Fibroblast of lung (primary cell): ENCODE measurements around the gene CACNB2. TPM values are rescaled to one million over a fixed set of nuclear protein-coding genes. Genes with fewer than 3 reads are reported as not detected.

Source experiments
- DNase-seq, 2 donors: peaks; one replicate each; pipeline versions ENCODE4 v3.0.0 to v3.0.0-alpha.2; 2010; ENCODE audit warnings: low read depth in 2 of 2
- H2AFZ ChIP-seq: 2 replicates; pipeline ENCODE4 v1.5.1; 2012; ENCODE audit warnings: low read length, control low read depth, inconsistent platforms
- H3K27ac ChIP-seq: 2 replicates; pipeline ENCODE4 v1.5.1; 2011; ENCODE audit warnings: low read length, control low read depth; ENCODE audit not compliant: insufficient read depth
- H3K27me3 ChIP-seq: 2 replicates; pipeline ENCODE4 v1.5.1; 2011; ENCODE audit warnings: mild to moderate bottlenecking, low read length; ENCODE audit not compliant: control insufficient read depth, insufficient read depth
- H3K36me3 ChIP-seq: 2 replicates; pipeline ENCODE4 v1.5.1; 2011; ENCODE audit warnings: low read length; ENCODE audit not compliant: control insufficient read depth, insufficient read depth
- H3K4me1 ChIP-seq: 2 replicates; pipeline ENCODE4 v1.5.1; 2011; ENCODE audit warnings: low read length; ENCODE audit not compliant: control insufficient read depth, insufficient read depth; ENCODE audit errors: extremely low read depth
- H3K4me2 ChIP-seq: 2 replicates; pipeline ENCODE4 v1.5.1; 2011; ENCODE audit warnings: low read length, control low read depth; ENCODE audit not compliant: insufficient read depth; ENCODE audit errors: extremely low read depth
- H3K4me3 ChIP-seq, 4 experiments: fragments of 200-600 bp in 1 of 4; sonication (generic) in 1 of 4; replicated peaks in 1 of 4; 2 replicates each; pipeline ENCODE4 v1.5.1; 2011 to 2016; ENCODE audit warnings: low read length in 4 of 4, low read depth in 3 of 4, mild to moderate bottlenecking in 3 of 4, control low read depth in 2 of 4, inconsistent platforms in 1 of 4, mixed read lengths in 1 of 4; ENCODE audit not compliant: insufficient read depth in 1 of 4; ENCODE audit errors: control extremely low read depth in 1 of 4
- H3K79me2 ChIP-seq: 2 replicates; pipeline ENCODE4 v1.5.1; 2012; ENCODE audit warnings: mild to moderate bottlenecking, low read length, inconsistent platforms; ENCODE audit not compliant: control insufficient read depth, insufficient read depth
- H3K9ac ChIP-seq: 2 replicates; pipeline ENCODE4 v1.5.1; 2011; ENCODE audit warnings: mild to moderate bottlenecking, low read length, control low read depth; ENCODE audit not compliant: insufficient read depth
- H3K9me3 ChIP-seq: 2 replicates; pipeline ENCODE4 v1.5.1; 2012; ENCODE audit warnings: low read depth, low read length; ENCODE audit not compliant: control insufficient read depth, insufficient read depth
- H4K20me1 ChIP-seq: 2 replicates; pipeline ENCODE4 v1.5.1; 2011; ENCODE audit warnings: low read length; ENCODE audit not compliant: control insufficient read depth, insufficient read depth; ENCODE audit errors: extremely low read depth
- CTCF ChIP-seq, 2 donors: IDR thresholded peaks in 1 of 2; conservative IDR thresholded peaks in 1 of 2; 1 replicate in 1 of 2; 2 replicates in 1 of 2; pipeline ENCODE4 v1.5.1; 2011 to 2012; ENCODE audit warnings: low read length in 2 of 2, control low read depth in 1 of 2, inconsistent platforms in 1 of 2, low read depth in 1 of 2, mild to moderate bottlenecking in 1 of 2
- EZH2 ChIP-seq: IDR thresholded peaks from 2 replicates; pipeline ENCODE4 v1.5.1; 2012; ENCODE audit warnings: low read length, control low read depth, mild to moderate bottlenecking; ENCODE audit errors: missing control alignments
- polyA plus RNA-seq, 2 donors: library from polyadenylated mRNA; depleted of rRNA in 1 of 2; stranded (reverse) in 1 of 2; unstranded in 1 of 2; fragments of >200 nt; gene quantifications; 2 replicates each; pipeline ENCODE4 v1.2.1, GENCODE V29; 2011 to 2012; ENCODE audit warnings: missing spikeins in 1 of 2
- total RNA-seq: library from RNA; depleted of rRNA; stranded (reverse); fragments of >200 nt; gene quantifications from 2 replicates; pipeline ENCODE4 v1.2.1, GENCODE V29; 2014

Gene CACNB2
- total and polyA plus RNA-seq, 2 donors (not counting 1 experiment from before 2014, with no cell fraction given) = 0.66 to 0.70 TPM

GRCh38 chr10:18319628-18320027 lies 179.4 kb downstream of the CACNB2 start:
- no peaks in the 10 kb centered on the region for H3K79me2 ChIP-seq
- no peak overlapping the region for H2AFZ ChIP-seq
- TF ChIP-seq CTCF (conservative IDR thresholded peaks at IDR 0.05 in 1 of 2, IDR thresholded peaks at IDR 0.05 in 1 of 2; ENCODE audit: low read depth in 1 of 2, low read length in 2 of 2) = no peak
- TF ChIP-seq EZH2 = no peak
- no peak overlapping the region for H3K4me3 ChIP-seq
- H3K27me3 ChIP-seq = no peaks in the 10 kb centered on the region
- H3K4me2 ChIP-seq = no peak overlapping the region
- H3K4me1 ChIP-seq = no peaks in the 10 kb centered on the region
- no peak for DNase-seq
- no peaks in the 10 kb centered on the region for H3K36me3 ChIP-seq
- H3K27ac ChIP-seq = no peak overlapping the region
- no peaks in the 10 kb centered on the region for H3K9me3 ChIP-seq
- no peaks in the 10 kb centered on the region for H4K20me1 ChIP-seq
- H3K9ac ChIP-seq = no peak overlapping the region

GRCh38 chr10:18321371-18321770 lies 181.1 kb downstream of the CACNB2 start:
- Histone ChIP-seq H3K36me3 (no peaks in the 10 kb centered on the region), H3K4me3 (no peak overlapping the region), H4K20me1 (no peaks in the 10 kb centered on the region), H2AFZ (no peak overlapping the region), H3K27ac (no peak overlapping the region), H3K4me2 (no peak overlapping the region), H3K79me2 (no peaks in the 10 kb centered on the region), H3K9me3 (no peaks in the 10 kb centered on the region), H3K4me1 (no peaks in the 10 kb centered on the region), H3K9ac (no peak overlapping the region), H3K27me3 (no peaks in the 10 kb centered on the region)
- DNase-seq = no peak
- TF ChIP-seq CTCF (conservative IDR thresholded peaks at IDR 0.05 in 1 of 2, IDR thresholded peaks at IDR 0.05 in 1 of 2; ENCODE audit: low read depth in 1 of 2, low read length in 2 of 2) (no peak), EZH2 (no peak)

GRCh38 chr10:18323916-18324315 lies 183.7 kb downstream of the CACNB2 start:
- Histone ChIP-seq H3K4me1 (no peaks in the 10 kb centered on the region), H3K79me2 (no peaks in the 10 kb centered on the region), H3K36me3 (no peaks in the 10 kb centered on the region), H3K4me2 (no peak overlapping the region), H3K27me3 (no peaks in the 10 kb centered on the region), H2AFZ (no peak overlapping the region), H4K20me1 (no peaks in the 10 kb centered on the region), H3K4me3 (no peak overlapping the region), H3K27ac (no peak overlapping the region), H3K9me3 (no peaks in the 10 kb centered on the region), H3K9ac (no peak overlapping the region)
- no peak for TF ChIP-seq CTCF (conservative IDR thresholded peaks at IDR 0.05 in 1 of 2, IDR thresholded peaks at IDR 0.05 in 1 of 2; ENCODE audit: low read depth in 1 of 2, low read length in 2 of 2)
- no peak for TF ChIP-seq EZH2
- no peak for DNase-seq
